ENCODE results near the gene DLL3. TPM values are rescaled to one million over a fixed set of nuclear protein-coding genes. Genes with fewer than 3 reads are reported as not detected.

DLL3 gene
- total and polyA plus RNA-seq, 10 of the 15 experiments (the other 5 are each of a cell fraction or from before 2014, with no cell fraction given), result 0.18 to 2.0 (median 0.95) TPM

DNA sequence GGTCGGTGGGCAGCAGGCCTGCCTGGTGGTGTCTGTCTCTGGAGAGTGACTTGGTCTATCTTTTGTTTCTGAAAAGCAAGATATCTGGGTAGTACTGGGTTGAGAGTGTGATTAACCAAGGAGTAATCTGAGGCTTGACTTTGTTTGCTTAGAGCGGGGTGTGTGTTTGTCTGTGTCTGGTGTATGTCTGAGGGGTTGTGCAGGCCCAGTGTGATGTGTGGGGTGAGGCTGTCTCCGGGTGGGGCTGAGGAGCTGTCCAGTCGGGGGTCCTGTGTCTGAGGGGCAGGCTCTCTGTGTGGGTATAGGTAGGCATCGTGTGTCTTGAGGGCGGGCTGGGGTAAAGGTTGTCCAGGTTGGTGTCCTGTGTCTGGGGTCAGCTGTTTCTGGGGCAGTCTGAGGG lies 29.2 kb upstream of the DLL3 start:
- no peak overlapping the region for H3K9ac ChIP-seq (ENCODE audit: control insufficient read depth, insufficient read depth, low read length)
- H3K4me2 ChIP-seq (ENCODE audit: control insufficient read depth, insufficient read depth), result no peak overlapping the region
- no TSS peak for BruUV-seq (replicated peaks)
- POLR2A ChIA-PET, result interaction anchor here (1.1 kb wide), 1 partner anchor 28 kb away, joined by 4 read pairs; no protein-coding TSS in a partner anchor
- no peak overlapping the region for H3K4me3 ChIP-seq
- in situ Hi-C loops (cut with MboI) (no loop called here), intact Hi-C loops (cut with micrococcal nuclease; ENCODE audit: unreplicated experiment) (no loop called here)
- CTCF ChIA-PET, result interaction anchor here (0.6 kb wide), 1 partner anchor 24 kb away, joined by 4 read pairs; the partner anchor contains the start of gene SUPT5H
- peaks cover 43 to 75% of the 10 kb centered on the region in 2 experiments for H3K36me3 ChIP-seq (ENCODE audit: control insufficient read depth in 2 of 2, insufficient read depth in 2 of 2, low read length in 1 of 2)
- H3K27ac ChIP-seq (ENCODE audit: control insufficient read depth, insufficient read depth), result no peak overlapping the region
- H3K9me3 ChIP-seq (replicated peaks; ENCODE audit: control insufficient read depth, insufficient read depth, low read length), result no peaks in the 10 kb centered on the region
- WGBS (ENCODE audit: insufficient coverage, insufficient replicate concordance, low lambda C conversion rate, missing lambda C conversion rate), result 97% methylated on average over 6 of the region's 6 CpGs
- DNase-seq (ENCODE audit: low read depth, low spot score) (no peak), FAIRE-seq (no peak), ATAC-seq (no peak)
- H4K20me1 ChIP-seq (ENCODE audit: control insufficient read depth, insufficient read depth), result no peaks in the 10 kb centered on the region
- H3K79me2 ChIP-seq (ENCODE audit: control insufficient read depth, insufficient read depth, low read length), result no peaks in the 10 kb centered on the region
- no peak overlapping the region for H2AFZ ChIP-seq (ENCODE audit: control insufficient read depth, low read depth, low read length)
- RAD21 ChIA-PET (ENCODE audit: unreplicated experiment), result no interaction called here
- SMC1A ChIA-PET (ENCODE audit: uncharacterized antibody, unreplicated experiment), result no interaction called here
- H3K27me3 ChIP-seq (replicated peaks in 1 of 2; ENCODE audit: control insufficient read depth in 2 of 2, insufficient read depth in 2 of 2, low read length in 1 of 2), result no peaks in the 10 kb centered on the region
- TF ChIP-seq POLR2AphosphoS5 (IDR thresholded peaks at IDR 0.05; ENCODE audit: low read length), result 0 out of 2 replicates have a peak, but pooled peaks have one; percentile 17
- no peak for TF ChIP-seq SRF (IDR thresholded peaks at IDR 0.05; ENCODE audit: low read depth in 2 of 2, low read length in 2 of 2)
- TF ChIP-seq NR2C1 (IDR thresholded peaks at IDR 0.05), result no peak
- TF ChIP-seq ZBTB4 (CRISPR knock-in tag; IDR thresholded peaks at IDR 0.05), result no peak
- no peak for TF ChIP-seq MYC (IDR thresholded peaks at IDR 0.05; ENCODE audit: insufficient read depth, insufficient read length, insufficient replicate concordance, low read length, severe bottlenecking)
- TF ChIP-seq, protein P1, sequence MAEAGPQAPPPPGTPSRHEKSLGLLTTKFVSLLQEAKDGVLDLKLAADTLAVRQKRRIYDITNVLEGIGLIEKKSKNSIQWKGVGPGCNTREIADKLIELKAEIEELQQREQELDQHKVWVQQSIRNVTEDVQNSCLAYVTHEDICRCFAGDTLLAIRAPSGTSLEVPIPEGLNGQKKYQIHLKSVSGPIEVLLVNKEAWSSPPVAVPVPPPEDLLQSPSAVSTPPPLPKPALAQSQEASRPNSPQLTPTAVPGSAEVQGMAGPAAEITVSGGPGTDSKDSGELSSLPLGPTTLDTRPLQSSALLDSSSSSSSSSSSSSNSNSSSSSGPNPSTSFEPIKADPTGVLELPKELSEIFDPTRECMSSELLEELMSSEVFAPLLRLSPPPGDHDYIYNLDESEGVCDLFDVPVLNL (IDR thresholded peaks at IDR 0.05; ENCODE audit: low read depth, low read length), result no peak
- no peak for TF ChIP-seq RAD21 (IDR thresholded peaks at IDR 0.05; ENCODE audit: insufficient read depth, low read depth, low read length)
- no peak for TF ChIP-seq BHLHE40 (IDR thresholded peaks at IDR 0.05; ENCODE audit: borderline replicate concordance in 1 of 2, low read depth in 2 of 2, low read length in 1 of 2)
- TF ChIP-seq MLLT1 (IDR thresholded peaks at IDR 0.05), result no peak
- no peaks in the 10 kb centered on the region for H3K4me1 ChIP-seq (ENCODE audit: control insufficient read depth, insufficient read depth, low read length)
